Mesendoderm (in vitro differentiated cells): ENCODE data around the gene CYB5D1.
A peak's percentile ranks its signal among the peaks of the same experiment; 100 is the strongest.

Experiments
- DNase-seq: peaks from one replicate; pipeline ENCODE4 v3.0.0; 2013
- H2AK5ac ChIP-seq: 2 replicates; pipeline ENCODE4 v1.6.1; 2013; ENCODE audit warnings: low read length, inconsistent platforms
- H2BK120ac ChIP-seq: 2 replicates; pipeline ENCODE4 v1.6.1; 2013; ENCODE audit warnings: low read depth, mild to moderate bottlenecking, low read length, moderate library complexity, mixed read lengths
- H2BK15ac ChIP-seq: replicated peaks from 2 replicates; pipeline ENCODE4 v1.6.1; 2013; ENCODE audit warnings: low read depth, mild to moderate bottlenecking, moderate library complexity
- H2BK5ac ChIP-seq: 2 replicates; pipeline ENCODE4 v1.6.1; 2013; ENCODE audit warnings: low read length, inconsistent platforms
- H3K18ac ChIP-seq: 2 replicates; pipeline ENCODE4 v1.6.1; 2013; ENCODE audit warnings: mild to moderate bottlenecking, low read length, mixed read lengths
- H3K23ac ChIP-seq: one replicate; pipeline ENCODE4 v1.6.1; 2013; ENCODE audit warnings: low read length
- H3K27ac ChIP-seq: 2 replicates; pipeline ENCODE4 v1.5.1; 2013; ENCODE audit warnings: low read depth, mild to moderate bottlenecking, inconsistent platforms, low read length, moderate library complexity
- H3K27me3 ChIP-seq: 2 replicates; pipeline ENCODE4 v1.6.1; 2013; ENCODE audit warnings: low read length, control low read depth, mild to moderate bottlenecking, inconsistent platforms; ENCODE audit not compliant: insufficient read depth, poor library complexity
- H3K36me3 ChIP-seq: 2 replicates; pipeline ENCODE4 v1.6.1; 2013; ENCODE audit warnings: low read length, inconsistent platforms; ENCODE audit not compliant: control insufficient read depth, insufficient read depth
- H3K4ac ChIP-seq: one replicate; pipeline ENCODE4 v1.6.1; 2013; ENCODE audit warnings: low read depth, mild to moderate bottlenecking, low read length, moderate library complexity
- H3K4me1 ChIP-seq: 2 replicates; pipeline ENCODE4 v1.6.1; 2013; ENCODE audit warnings: low read depth, low read length, inconsistent platforms; ENCODE audit not compliant: control insufficient read depth
- H3K4me2 ChIP-seq: 2 replicates; pipeline ENCODE4 v1.6.1; 2013; ENCODE audit warnings: low read length
- H3K4me3 ChIP-seq: 2 replicates; pipeline ENCODE4 v1.5.1; 2013; ENCODE audit warnings: mild to moderate bottlenecking, low read length
- H3K56ac ChIP-seq: one replicate; pipeline ENCODE4 v1.6.1; 2013; ENCODE audit warnings: low read length
- H3K79me1 ChIP-seq: 2 replicates; pipeline ENCODE4 v1.6.1; 2013; ENCODE audit warnings: low read length, inconsistent platforms
- H3K79me2 ChIP-seq: 2 replicates; pipeline ENCODE4 v1.6.1; 2013; ENCODE audit warnings: mild to moderate bottlenecking, low read length; ENCODE audit not compliant: control insufficient read depth, insufficient read depth
- H3K9ac ChIP-seq: 2 replicates; pipeline ENCODE4 v1.6.1; 2013; ENCODE audit warnings: low read length, inconsistent platforms
- H4K5ac ChIP-seq: one replicate; pipeline ENCODE4 v1.6.1; 2013; ENCODE audit warnings: low read length
- H4K8ac ChIP-seq: one replicate; pipeline ENCODE4 v1.6.1; 2013; ENCODE audit warnings: low read depth, mild to moderate bottlenecking, control low read depth, low read length, moderate library complexity
- WGBS: extraction: QIAGEN DNeasy Blood & Tissue Kit; methylation state at CpG from one replicate; pipeline ENCODE4 v1.1.7; 2013; ENCODE audit warnings: low lambda C conversion rate, missing lambda C conversion rate; ENCODE audit not compliant: insufficient coverage; ENCODE audit errors: extremely low coverage; 5-methylcytosine and 5-hydroxymethylcytosine counted together

Gene CYB5D1

DNA sequence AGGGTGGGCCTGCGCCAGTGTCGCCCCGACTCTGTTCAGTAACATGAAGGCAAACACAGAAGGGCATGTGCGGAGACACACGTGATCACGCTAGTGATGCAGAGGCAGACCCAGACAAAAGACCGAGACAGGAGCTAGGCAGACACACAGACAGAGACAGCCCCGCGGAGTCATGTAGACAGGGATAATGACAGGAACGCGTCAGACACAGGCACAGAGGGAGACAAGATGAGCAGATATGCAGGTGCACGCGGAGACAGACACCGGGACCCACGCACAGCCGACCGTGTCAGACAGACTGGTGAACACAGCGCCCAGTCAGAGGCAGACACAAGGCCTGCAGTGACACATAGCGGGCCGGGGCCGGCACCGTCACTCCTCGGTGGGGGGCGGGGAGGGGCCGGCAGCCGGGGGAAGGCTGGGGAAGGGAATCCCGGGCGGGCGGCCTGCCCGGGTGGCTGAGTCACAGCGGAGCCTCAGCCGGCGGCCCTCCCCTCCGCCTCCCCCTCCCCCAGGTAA, 16.3 kb upstream of the CYB5D1 start:
- Histone ChIP-seq H3K18ac (peak overlapping the region; percentile 88), H3K79me1 (no peaks in the 10 kb centered on the region), H3K79me2 (no peaks in the 10 kb centered on the region), H3K56ac (peak overlapping the region; percentile 96), H3K4me1 (peaks cover 8% of the 10 kb centered on the region), H3K36me3 (no peaks in the 10 kb centered on the region), H3K4me2 (peak overlapping the region; percentile 87), H3K4me3 (peak overlapping the region; percentile 91), H2AK5ac (no peak overlapping the region), H2BK5ac (peak overlapping the region; percentile 67), H2BK120ac (no peak overlapping the region), H3K4ac (no peak overlapping the region), H3K27ac (peak overlapping the region; percentile 95), H3K27me3 (no peaks in the 10 kb centered on the region), H4K5ac (no peak overlapping the region), H3K23ac (no peak overlapping the region), H4K8ac (no peak overlapping the region), H3K9ac (peak overlapping the region; percentile 97), H2BK15ac (no peak overlapping the region)
- WGBS = no CpG with 5 or more reads among the region's 34 CpGs
- DNase-seq = peak; percentile 83

DNA sequence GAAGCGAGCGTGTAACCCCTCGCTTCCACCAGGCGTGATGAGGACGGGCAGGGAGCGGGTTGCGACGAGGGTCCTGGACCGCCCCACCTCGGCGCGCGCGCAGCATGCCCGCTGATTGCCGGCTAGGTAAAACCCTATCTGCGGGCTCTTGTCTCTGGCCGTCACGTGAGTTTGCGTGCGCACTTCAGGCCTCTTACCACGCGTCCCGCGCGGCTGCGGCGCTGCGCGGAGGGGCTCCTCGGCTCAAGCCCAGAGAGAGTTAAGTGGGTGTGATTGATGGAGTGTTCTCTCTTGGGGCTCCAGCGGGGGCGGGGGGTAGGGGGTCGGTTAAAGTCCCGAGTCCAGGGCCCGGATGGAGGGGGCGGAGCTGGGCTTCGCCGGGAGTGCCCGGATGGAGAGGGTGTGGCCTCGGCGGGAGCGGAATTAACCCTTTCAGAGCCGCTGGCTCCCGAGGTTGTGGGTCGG, 15.9 kb upstream of the CYB5D1 start:
- H3K4me3 ChIP-seq = peak overlapping the region; percentile 91
- H2BK5ac ChIP-seq = peak overlapping the region; percentile 67
- no peak overlapping the region for H4K8ac ChIP-seq
- H3K4ac ChIP-seq = peak overlapping the region; percentile 25
- no peaks in the 10 kb centered on the region for H3K79me2 ChIP-seq
- H3K23ac ChIP-seq = no peak overlapping the region
- WGBS = no CpG with 5 or more reads among the region's 46 CpGs
- H3K36me3 ChIP-seq = no peaks in the 10 kb centered on the region
- peak overlapping the region; percentile 96 for H3K56ac ChIP-seq
- peak overlapping the region; percentile 88 for H3K18ac ChIP-seq
- H3K27me3 ChIP-seq = no peaks in the 10 kb centered on the region
- no peak overlapping the region for H2BK15ac ChIP-seq
- H3K27ac ChIP-seq = peak overlapping the region; percentile 95
- H3K79me1 ChIP-seq = no peaks in the 10 kb centered on the region
- H4K5ac ChIP-seq = no peak overlapping the region
- H3K9ac ChIP-seq = peak overlapping the region; percentile 97
- H3K4me2 ChIP-seq = peak overlapping the region; percentile 100
- no peak overlapping the region for H2AK5ac ChIP-seq
- H3K4me1 ChIP-seq = peaks cover 8% of the 10 kb centered on the region
- peak; percentile 94 for DNase-seq
- H2BK120ac ChIP-seq = peak overlapping the region; percentile 75

DNA sequence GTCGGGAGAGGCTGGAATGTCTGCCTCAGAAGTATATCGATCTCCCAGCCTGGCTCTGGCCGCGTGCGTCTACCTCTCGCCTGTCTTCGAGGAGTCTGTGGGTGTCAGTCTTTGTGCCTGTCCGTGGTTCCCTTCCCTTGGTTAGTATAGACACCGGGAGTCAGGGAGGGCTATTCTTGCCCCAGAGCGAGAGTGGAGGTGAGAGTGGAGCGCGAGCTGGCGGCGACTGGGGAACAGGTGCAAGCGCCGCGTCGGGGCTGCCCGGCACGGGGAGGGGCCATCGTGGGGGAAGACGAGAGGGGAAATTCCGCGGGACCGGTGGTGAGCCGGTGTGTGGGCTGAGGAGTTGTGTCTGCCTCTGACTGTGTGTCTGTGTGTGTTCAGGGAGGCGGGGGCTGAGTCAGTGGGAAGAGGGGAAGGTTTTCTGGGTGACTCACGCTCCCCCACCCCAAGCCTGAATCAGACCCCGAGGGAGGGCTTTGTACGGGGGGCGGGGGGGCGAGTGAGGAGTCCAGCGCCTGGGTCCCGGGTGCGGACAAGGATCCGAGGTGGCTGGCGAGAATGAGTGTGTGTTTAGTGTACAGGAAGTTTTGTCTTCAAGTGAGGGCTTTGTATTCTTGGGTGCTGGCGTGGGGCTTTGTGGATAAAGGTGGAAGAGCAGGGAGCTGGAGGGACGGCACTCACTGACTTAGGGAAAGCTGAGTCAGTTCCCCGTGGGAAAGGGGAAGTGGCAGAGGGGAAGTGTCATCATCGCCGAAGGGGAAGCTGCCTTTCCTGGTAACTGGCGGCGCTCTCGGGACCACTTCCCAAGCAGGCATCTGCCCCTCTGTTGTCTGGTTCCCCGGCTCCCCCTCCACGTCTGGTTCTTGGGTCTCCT, 15.2 kb upstream of the CYB5D1 start:
- H3K36me3 ChIP-seq = no peaks in the 10 kb centered on the region
- no CpG with 5 or more reads among the region's 47 CpGs for WGBS
- peak overlapping the region; percentile 91 for H3K9ac ChIP-seq
- H2BK15ac ChIP-seq = no peak overlapping the region
- peak; percentile 85 for DNase-seq
- H3K23ac ChIP-seq = peak overlapping the region; percentile 90
- H3K4me3 ChIP-seq = peak overlapping the region; percentile 69
- peak overlapping the region; percentile 88 for H3K27ac ChIP-seq
- H3K4me2 ChIP-seq = peak overlapping the region; percentile 100
- H2BK5ac ChIP-seq = peak overlapping the region; percentile 50
- H2BK120ac ChIP-seq = no peak overlapping the region
- no peak overlapping the region for H4K8ac ChIP-seq
- no peaks in the 10 kb centered on the region for H3K79me1 ChIP-seq
- H3K79me2 ChIP-seq = no peaks in the 10 kb centered on the region
- H3K4ac ChIP-seq = peak overlapping the region; percentile 10
- peaks cover 6% of the 10 kb centered on the region for H3K4me1 ChIP-seq
- H2AK5ac ChIP-seq = no peak overlapping the region
- peak overlapping the region; percentile 96 for H3K56ac ChIP-seq
- H3K18ac ChIP-seq = peak overlapping the region; percentile 63
- H4K5ac ChIP-seq = no peak overlapping the region
- H3K27me3 ChIP-seq = no peaks in the 10 kb centered on the region

DNA sequence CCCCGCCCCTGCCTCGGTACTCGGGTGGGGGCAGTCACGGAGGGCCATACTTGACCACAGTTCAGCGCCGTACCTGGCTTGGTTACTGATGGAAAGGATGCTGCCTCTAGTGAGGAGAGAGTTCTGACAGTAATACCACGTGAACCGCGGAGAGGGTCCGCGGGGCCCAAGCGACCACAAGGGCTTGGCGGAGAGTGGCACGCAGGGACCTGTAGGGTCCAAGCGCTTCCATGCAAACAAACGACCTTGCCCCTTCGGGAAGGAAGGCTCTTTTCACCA, 14.6 kb upstream of the CYB5D1 start:
- no CpG with 5 or more reads among the region's 17 CpGs for WGBS
- H2AK5ac ChIP-seq = no peak overlapping the region
- H4K5ac ChIP-seq = no peak overlapping the region
- peak overlapping the region; percentile 88 for H3K27ac ChIP-seq
- peak overlapping the region; percentile 50 for H2BK5ac ChIP-seq
- no peaks in the 10 kb centered on the region for H3K27me3 ChIP-seq
- H3K4me3 ChIP-seq = peak overlapping the region; percentile 69
- no peaks in the 10 kb centered on the region for H3K79me2 ChIP-seq
- peak overlapping the region; percentile 100 for H3K4me2 ChIP-seq
- H3K36me3 ChIP-seq = no peaks in the 10 kb centered on the region
- peak overlapping the region; percentile 91 for H3K9ac ChIP-seq
- H2BK15ac ChIP-seq = no peak overlapping the region
- H4K8ac ChIP-seq = no peak overlapping the region
- H3K23ac ChIP-seq = peak overlapping the region; percentile 59
- no peaks in the 10 kb centered on the region for H3K79me1 ChIP-seq
- H3K18ac ChIP-seq = peak overlapping the region; percentile 15
- no peak overlapping the region for H2BK120ac ChIP-seq
- H3K4ac ChIP-seq = peak overlapping the region; percentile 4
- DNase-seq = peak; percentile 76
- H3K4me1 ChIP-seq = peaks cover 4% of the 10 kb centered on the region
- H3K56ac ChIP-seq = peak overlapping the region; percentile 96

DNA sequence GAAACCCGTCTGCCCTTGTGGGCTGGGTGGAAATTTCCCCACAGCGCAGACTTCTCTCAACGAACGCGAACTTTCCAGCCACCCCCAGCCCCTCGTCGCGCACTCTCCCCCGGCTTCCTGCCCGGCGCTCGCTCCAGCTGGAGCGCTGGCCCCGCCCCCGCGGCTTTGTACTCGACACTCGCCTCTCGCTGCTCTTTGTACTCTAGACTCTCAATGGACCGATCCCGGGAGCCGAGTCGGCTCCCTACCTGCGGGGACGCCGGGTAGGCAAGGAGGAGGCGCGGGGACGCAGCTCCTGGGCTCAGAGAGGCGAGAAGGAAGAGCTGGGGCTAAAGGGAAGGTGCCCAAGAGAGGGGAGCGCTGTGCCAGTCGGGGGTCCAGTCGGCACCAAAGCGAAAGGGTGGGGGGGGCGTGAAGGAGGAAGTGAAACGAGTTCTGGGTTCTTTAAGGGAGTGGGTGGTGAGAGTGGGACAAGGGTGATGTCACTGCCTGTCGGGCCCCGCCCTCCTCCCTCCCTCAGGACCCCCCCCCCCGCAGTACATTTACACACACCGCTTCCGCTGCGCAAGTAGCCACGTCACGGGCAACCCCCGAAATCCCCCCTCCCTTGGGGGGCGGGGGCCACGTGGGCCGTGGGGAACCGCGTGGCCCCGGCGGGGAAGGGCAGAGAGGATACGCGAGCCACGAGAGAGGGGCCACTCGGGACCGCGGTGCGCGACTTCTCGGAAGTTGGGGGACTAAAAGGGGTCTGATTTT, 14.1 kb upstream of the CYB5D1 start:
- no peaks in the 10 kb centered on the region for H3K36me3 ChIP-seq
- peak overlapping the region; percentile 69 for H3K4me3 ChIP-seq
- H3K4me1 ChIP-seq = peaks cover 4% of the 10 kb centered on the region
- WGBS = no CpG with 5 or more reads among the region's 61 CpGs
- no peak overlapping the region for H4K8ac ChIP-seq
- H3K23ac ChIP-seq = no peak overlapping the region
- no peaks in the 10 kb centered on the region for H3K79me2 ChIP-seq
- H2BK15ac ChIP-seq = no peak overlapping the region
- peak overlapping the region; percentile 100 for H3K4me2 ChIP-seq
- H3K4ac ChIP-seq = peak overlapping the region; percentile 4
- no peaks in the 10 kb centered on the region for H3K27me3 ChIP-seq
- H3K9ac ChIP-seq = peak overlapping the region; percentile 91
- peak; percentile 93 for DNase-seq
- H2BK5ac ChIP-seq = peak overlapping the region; percentile 59
- peak overlapping the region; percentile 71 for H3K18ac ChIP-seq
- H2AK5ac ChIP-seq = no peak overlapping the region
- peak overlapping the region; percentile 88 for H3K27ac ChIP-seq
- no peak overlapping the region for H2BK120ac ChIP-seq
- no peaks in the 10 kb centered on the region for H3K79me1 ChIP-seq
- no peak overlapping the region for H4K5ac ChIP-seq
- peak overlapping the region; percentile 96 for H3K56ac ChIP-seq
